Right ventricle myocardium inferior (tissue), 1 donor: ENCODE measurements around the gene CZIB. TPM values are rescaled to one million over a fixed set of nuclear protein-coding genes. Genes with fewer than 3 reads are reported as not detected.
A peak's percentile ranks its signal among the peaks of the same experiment; 100 is the strongest.

Experiments used
- ATAC-seq: fragments of 200-7000 bp; cut with Tn5 transposase; one replicate; pipeline ENCODE4 v1.9.1; 2020; ENCODE audit warnings: mild to moderate bottlenecking, moderate library complexity
- DNase-seq: peaks from one replicate; pipeline ENCODE4 v3.0.0; 2021; ENCODE audit errors: missing footprints
- intact Hi-C: fragments of 100-400 bp; cut with DNase I; formaldehyde crosslinking; loops from one replicate; pipeline ENCODE4 v1.11.0; 2022
- long read RNA-seq: library from polyadenylated mRNA; unstranded; transcript quantifications from one replicate; pipeline ENCODE4 v2.0.0, GENCODE V29; 2021
- total RNA-seq: library from RNA; stranded (reverse); fragmentation: NEBNext Ultra II Directional; extraction: Animal tissue kit (Norgen Biotek cat#: 25700); gene quantifications from one replicate; pipeline ENCODE4 v1.2.1, GENCODE V29; 2021
- donor health status: DM: no; HTN: yes; CAD: no; lungs with severe emphysema.

CZIB gene
- total RNA-seq: 60.7 TPM
- long read RNA-seq, transcript C1orf123-201 (8 exons, 1,085 nt): major isoform, 12 of 27 reads
- long read RNA-seq, partial matches to known transcripts: 4 of 27 reads
- long read RNA-seq, other reads (novel, unspliced or antisense): 8 of 27 reads

DNA sequence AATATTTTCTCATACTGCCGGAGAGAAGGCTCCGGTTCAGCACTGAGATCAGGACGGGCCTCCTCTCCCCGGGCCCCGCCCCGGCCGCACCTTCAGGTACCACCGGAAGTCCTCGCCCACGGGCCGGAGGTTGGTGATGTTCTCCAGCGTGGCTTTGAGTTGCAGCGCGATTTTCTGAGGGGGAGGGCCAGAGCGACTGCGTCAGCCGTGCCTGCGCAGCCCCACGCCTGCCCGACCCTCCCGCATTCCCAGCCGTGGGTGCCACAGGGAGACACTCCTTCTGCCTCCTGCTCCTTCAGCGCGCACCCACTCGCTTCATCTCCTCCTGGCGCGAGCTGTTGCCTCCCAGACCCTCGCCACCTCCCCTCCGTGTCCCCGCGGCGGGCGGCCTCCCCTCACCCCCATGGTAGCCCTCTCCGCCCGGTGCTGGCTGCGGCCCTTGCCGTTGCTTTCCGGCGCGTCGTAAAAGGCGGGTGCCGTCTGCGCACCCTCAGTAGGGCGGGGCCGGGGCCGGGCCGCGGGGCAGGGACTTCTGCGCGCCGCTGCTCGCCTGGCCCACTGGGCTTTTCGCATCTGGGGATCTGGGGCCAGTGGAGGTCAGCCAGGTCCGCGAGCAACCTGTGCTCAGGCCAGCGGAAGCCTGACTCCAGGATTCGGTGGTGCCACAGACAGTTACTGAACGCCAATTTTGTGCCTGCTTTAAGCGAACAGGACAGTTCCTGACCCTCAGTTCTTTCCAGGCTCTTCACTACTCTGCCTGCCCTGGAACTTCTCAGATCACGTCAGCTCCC, at the start of gene CZIB:
TSS of gene CZIB (minus strand) at position 464 of the 791 bp plus-strand sequence. CDS start at position 405, 59 bp downstream.
- ATAC-seq: peak; percentile 98
- intact Hi-C loops: loop anchor here (10.0 kb wide), 1 partner anchor 1166 kb away; the partner anchor contains the start of genes BTF3L4 and TXNDC12
- DNase-seq: peak; percentile 98

DNA sequence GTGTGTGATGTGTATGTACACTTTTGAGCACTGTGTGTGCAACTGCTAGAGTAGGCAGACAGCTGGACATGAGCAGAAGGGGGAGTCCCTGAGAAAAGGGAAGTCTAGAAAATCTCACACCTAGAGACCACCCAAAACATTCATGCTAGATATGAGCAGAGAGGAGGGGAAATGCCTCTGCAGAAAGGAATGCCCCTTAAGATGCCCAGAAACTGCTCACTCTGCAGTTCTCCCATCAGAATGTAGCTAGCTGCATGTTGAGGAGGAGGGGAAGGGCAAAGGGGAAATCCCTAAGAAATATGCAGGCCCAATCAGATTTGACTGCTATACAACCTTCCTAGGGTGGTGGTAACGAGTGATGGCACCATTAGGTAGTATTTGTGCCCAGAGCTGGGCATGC, 49.7 kb upstream of the CZIB start:
- ATAC-seq: no peak
- intact Hi-C loops: no loop called here
- no peak for DNase-seq

DNA sequence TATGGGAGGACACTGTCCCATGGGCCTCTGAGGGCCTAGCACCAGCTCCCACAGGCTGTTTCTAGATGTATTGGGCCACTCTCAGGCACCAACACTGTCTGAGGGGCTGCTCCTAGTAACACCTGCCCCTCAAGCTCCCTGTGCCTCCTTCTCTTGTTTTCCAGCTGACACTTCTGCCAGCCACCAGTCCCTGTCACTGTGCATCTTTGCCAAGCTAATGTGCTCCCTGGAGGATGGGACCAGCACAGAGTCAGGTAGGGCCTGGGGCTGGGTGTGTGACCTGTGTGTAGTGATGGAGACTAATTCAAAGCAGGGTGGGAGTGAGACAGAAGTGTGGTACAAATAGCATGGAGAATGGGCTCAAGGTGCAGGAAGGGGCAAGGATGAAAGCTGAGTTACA, 47.3 kb upstream of the CZIB start:
- intact Hi-C loops: no loop called here
- ATAC-seq (no peak), DNase-seq (no peak)

DNA sequence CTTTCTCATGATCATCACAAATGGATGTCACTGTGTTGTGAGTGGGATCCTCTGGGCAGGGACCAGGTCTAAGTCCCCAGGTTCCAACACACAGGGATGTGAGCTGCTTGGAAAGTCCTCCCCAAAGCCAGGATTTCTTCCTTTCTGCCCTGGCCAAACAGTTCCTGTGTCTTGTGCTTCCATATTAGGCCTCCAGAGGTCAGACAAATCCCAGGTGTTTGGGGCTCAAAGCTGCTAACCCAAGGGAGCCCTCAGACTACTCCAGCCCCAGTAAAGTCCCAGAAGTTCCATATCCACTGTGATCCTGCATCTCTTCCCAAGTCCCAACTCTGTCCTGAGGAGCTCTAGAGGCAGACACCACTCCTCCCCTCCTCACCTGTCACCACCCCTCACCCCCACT, 45.6 kb upstream of the CZIB start:
- intact Hi-C loops: no loop called here
- DNase-seq: no peak
- no peak for ATAC-seq

DNA sequence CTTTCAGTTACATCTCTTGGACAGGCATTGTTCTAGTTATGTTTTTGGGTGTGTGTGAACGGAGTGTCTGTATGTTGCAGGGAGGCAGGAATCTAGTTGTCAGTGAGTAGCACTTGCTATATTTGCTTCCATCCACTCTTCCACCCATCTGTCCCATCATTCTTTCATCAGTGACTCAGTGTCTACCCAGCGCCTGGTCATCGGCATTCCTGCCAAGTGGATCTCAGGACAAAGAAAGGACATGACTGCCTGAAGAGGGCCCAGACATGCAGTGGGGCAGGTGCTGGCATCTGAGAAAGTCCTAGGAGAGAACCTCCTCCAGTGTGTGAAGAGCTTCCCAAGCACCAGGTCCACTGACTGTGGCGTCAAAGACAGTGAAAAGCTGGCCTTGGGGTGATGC, 45.1 kb upstream of the CZIB start:
- DNase-seq (no peak), ATAC-seq (no peak)
- intact Hi-C loops: no loop called here

DNA sequence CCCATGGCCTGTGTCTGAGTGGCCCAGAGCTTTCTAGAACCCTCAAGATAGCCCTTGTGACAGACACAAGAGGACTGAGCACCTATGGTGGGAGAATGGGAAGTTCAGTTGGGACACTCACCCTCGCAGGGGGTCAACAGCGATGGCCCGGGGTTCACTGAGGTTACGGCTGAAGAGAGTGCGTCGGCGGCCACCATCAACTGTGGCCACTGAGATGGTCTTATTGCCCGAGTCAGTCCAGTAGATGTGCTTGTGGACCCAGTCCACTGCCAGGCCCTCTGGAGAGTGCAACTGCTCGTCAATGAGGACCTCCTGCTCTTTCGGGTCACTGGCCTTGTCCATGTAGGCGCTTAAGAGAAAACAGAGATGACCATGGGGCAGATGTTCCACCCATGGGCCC, 43.6 kb upstream of the CZIB start:
- DNase-seq: no peak
- intact Hi-C loops: no loop called here

DNA sequence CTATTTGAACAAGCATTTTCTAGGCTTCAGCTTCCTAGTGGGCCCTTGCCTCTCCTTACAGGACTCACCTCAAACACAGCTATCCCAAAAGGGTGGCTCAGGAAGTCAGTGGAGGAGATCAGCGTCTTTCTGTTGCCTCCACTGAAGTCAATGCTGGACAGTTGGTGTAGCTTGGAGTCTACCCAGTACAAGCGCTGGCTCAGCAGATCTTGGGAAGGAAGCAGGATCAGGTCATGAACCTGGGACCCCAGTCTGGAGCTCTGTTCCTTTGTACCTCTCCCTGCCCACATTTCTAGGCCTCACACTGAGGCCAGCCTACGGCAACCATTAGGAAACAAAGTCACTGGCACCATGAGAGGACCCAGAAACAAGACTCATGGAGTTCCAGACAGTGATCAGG, 41.6 kb upstream of the CZIB start:
- ATAC-seq (no peak), DNase-seq (no peak)
- intact Hi-C loops: no loop called here

More for the DNA sequence above, 43.6 kb upstream of the CZIB start:
- no peak for ATAC-seq

DNA sequence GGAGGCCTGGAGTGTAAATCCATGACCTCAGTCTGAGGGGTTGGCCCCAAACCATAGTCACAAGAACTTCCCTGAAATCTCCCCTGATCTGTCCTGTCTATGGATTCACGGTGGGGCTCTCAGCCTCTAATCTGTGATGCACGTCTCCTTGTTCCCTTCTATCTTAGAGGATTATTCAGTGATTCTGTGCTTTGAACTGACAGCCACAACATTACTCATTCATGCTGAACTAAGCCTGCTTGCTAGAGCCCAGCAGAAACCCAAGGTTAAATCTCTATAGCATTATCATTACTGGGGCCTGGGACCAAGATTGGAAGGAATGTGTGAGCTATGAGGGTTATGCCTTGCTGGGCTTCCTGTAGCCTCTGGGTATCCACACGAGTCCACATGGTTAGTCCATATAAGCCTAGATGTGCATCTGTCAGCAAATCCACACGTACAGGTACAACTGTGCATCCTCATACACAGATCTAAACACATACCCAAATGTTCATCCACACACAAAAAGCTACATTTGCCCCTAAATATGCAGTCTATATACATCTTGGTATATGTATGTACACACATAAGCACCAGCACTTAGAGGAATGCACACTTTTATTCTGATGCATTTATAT, 40.3 kb upstream of the CZIB start:
- intact Hi-C loops: no loop called here
- ATAC-seq: no peak
- no peak for DNase-seq

DNA sequence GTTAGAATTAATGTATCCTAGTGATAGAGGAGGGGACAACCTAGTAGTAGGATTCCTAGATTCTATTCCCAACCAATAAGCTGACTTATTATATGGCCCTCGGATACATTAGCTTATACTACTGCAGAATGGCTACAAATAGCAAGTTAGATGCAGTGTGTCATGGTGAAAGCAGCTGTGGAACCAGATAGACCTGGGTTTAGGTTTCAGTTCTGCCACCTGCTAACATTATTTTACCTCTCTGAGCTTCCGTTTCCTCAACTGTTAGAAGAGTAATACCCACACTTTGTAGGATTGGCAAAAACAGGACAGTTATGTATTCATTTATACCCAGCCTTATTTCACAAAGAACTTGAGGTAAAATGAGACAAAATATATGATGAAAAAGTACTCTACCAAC, 39.5 kb upstream of the CZIB start:
- DNase-seq: no peak
- intact Hi-C loops: no loop called here
- ATAC-seq: no peak

DNA sequence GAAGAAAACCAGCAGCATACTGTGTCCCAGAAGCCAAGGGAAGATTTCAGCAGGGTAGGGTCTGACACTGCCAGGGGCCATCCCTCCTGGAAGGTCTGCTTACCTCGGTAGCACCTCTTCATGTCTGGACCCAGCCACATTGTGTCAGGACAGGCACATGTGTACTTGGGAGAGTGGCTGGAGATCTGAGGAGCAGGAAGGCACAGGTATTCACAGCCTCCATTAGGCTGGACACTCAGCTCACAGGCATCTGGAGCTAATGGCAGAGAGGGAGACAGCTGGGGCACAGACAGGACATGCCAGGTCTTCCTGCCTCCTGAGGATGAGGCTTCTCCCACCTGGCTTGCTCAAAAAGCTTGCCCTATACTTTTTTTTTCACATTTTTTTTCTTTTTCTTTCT, 37.8 kb upstream of the CZIB start:
- no peak for ATAC-seq
- intact Hi-C loops: no loop called here
- no peak for DNase-seq

DNA sequence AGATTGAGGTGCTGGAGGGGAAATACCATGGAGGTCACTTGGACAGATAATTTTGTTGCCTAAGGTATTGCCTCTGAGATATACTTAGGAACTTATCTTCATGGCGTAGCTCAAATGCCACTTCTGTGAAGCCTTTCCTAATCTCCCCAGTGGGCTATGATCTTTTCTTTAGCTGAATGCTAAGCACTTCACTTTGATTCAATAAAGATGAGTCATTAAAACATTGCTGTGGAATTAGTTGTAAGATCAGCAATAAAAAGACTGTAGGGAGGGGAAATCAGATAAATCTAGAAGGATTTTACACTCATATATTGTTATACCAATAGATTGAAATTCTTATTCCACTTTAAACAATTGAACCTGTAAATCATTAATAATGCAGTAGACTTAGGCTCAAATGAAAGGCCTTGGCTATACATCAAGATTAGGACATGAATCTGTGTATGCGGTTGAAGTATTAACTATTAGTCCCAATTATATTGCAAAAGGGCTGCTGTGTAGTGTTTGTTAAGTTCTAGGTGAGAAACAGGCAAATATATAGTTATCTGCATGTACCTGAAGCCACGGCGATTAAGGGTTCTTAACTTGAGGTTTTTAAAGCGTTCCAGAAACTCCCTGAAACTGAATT, 37.1 kb upstream of the CZIB start:
- intact Hi-C loops: no loop called here
- ATAC-seq: no peak
- DNase-seq: no peak

DNA sequence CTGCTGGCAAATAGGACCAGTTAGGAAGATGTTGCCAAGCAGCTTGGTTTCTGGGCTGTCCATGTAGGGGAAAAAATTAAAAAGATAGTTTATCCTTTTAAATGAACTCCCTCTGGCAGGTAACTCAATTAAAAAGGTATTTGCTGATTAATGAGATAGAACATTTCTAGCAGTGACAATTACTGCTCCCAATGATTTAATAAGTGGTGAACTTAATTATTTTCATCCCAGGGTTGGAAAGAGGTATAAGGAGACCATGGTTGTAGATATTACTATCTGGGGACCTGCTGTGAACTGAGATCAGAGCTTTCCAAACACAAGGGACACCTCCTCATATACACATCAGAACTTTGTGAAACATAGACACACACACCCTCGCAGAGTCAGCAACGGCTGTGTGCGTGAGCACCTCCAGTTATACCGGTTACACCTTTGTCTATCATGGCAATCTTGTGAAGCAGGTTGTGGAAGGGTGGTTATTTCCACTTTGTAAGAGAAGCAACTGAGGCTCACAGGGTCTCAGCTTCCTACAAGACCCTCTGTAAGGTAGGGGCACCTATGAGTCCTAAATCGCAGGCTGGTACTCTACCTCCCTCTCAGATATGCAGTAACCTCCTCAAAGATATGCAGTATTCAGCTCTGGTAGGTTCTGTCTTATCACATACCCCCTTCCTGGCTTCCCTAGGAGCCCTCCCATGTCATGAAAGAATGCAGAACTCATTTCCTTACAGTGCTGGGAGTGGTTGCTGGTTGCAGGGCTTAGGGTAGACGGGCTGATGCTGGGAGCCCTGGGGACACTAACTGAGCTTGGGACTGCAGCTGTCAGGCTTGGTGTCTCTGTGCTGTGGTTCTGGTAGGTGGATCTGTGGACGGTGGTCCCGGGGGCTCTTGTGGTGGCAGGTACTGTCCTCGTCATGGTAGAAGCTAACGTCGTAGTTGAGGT, 36.3 kb upstream of the CZIB start:
- intact Hi-C loops: no loop called here
- DNase-seq (no peak), ATAC-seq (no peak)

DNA sequence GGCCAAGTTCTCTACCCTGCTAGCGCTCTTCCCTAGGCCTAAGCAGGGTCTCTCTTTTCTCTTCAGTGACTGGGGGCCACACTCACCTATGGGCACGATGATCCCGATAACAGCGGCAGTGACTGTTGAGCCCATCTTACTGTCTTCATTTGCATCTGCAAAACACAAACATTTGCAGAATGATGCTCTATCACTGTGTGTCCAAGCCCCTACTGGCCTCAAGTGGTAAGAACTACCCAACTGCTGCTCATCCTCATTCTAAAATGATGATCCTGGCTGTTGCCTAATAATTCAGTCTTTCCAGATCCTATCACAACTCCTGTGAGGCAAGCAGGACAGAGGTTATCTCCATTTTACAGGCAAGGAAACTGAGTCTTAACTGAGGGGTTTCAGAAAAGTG, 34.6 kb upstream of the CZIB start:
- intact Hi-C loops: no loop called here
- DNase-seq (no peak), ATAC-seq (no peak)

DNA sequence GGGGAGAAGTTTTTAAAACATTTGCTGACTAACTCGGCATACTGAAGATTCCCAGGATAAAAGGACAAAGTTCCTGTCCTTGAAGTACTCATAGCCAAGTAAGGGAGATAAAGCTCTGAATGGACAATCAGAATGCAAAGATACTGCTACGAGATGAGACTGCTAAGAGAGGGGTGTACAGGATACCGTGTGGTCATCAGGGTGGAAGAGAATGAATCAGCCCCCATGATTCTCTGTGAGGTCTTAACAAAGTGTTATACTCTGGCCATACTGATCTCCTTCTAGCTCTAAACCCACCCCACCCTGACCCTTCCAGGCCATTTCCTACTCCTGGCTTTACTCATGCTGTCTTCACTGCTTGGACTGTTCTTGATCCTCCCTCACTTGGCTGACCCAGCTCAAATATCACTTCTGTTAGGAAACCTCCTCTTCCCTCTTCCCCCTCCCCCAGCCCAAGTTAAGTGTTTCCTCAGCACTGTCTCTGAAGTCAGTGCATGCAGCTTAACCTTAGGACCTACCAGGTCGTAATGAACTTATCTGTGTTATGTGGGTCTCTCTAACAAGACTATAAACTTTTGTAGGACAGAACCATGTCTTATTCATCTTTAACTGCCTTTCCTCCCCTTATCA, 33.7 kb upstream of the CZIB start:
- intact Hi-C loops: no loop called here
- ATAC-seq (no peak), DNase-seq (no peak)

DNA sequence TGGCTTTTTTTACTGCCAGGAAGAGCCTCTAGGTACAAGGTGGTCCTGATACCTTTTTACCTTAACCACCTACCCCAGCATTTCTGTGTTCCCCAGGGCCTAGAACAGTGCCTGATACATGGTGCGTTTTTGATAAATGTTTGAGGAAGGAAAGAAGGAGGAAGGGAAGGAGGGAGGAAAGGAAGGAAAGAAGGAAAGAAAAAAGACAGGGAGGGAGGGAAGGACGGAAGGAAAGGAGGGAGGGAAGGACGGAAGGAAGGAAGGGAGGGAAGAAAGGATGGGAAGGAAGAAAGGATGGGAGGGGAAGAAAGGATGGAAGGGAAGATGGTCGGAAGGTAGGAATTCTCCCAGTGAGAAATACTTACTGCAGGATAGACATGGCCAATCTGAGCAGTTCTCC, 29.9 kb upstream of the CZIB start:
- intact Hi-C loops: no loop called here
- no peak for ATAC-seq
- no peak for DNase-seq

DNA sequence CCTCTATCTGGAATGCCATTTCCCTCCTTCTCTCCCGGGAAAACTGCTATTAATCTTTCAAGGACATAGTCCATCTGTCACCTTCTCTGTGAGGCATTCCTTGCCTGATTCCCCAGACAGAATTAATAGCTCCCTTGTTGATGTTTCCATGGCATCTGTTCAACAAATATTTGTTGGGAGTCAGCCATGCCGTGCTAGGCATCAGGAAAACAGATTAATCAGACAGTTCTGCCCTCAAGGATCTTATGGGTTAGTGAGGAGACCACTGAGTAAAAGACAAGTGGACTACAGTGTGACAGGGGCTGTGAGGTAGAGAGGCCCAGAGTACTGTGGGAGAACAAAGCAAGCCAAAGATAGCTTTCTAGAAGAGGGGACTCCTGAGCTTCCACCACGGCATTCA, 29.3 kb upstream of the CZIB start:
- intact Hi-C loops: no loop called here
- ATAC-seq: no peak
- DNase-seq: no peak

DNA sequence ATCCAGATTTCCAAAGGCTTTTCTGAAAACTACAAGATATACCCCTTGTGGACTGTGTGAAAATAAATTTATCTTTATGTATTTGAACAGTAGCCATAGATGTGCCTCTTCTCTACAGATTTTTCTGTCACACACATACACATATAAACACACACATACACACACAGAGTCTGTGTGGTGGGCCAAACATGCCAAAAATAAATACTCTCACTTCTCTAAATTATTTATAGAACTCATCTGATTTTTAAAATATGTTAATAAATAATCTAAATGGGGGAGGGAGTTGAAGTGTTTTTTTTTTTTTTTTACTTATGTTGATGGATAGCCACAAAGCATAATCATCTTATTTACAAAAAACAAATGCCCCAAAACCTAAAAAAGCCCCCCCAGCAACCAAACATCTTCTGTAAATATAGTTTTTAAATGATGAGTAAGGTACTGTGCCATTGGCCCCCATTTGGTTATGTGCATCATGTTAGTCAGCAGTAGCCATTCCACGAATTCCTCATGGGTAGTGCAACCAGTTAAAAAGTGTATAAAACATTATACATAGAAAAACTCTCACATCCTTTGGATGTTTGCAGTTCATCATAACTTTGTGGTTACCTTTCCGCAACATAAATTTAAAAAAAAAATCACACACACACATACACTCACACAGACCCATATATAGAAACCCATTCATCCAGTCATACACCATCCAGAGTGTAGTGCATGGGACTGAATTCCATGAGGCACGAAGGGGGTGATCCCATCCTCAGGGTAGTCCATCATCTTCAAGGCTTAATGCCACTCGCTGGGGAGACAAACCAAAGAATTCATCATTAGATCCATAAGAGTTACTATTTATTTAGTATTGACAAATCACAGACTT, 26.1 kb upstream of the CZIB start:
- DNase-seq (no peak), ATAC-seq (no peak)
- intact Hi-C loops: no loop called here

DNA sequence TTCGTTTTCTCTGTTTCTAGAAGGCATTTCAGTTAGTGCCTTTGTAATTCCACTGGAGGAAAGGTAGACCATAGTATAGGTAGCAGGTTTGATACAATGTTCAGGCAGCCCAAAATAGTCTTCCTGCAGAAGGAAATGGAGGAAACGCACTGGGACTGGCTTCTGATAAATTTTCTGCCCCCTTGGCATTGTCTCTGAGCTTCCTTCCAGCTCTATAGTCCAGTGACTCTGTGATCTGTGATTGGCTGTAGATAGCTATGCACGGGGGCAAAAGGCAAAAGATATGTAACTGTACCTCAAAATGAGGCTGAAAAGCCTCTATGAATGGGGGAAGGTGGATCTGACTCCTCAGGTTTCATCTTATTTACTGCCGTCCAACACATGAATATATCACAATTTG, 23.7 kb upstream of the CZIB start:
- intact Hi-C loops: no loop called here
- DNase-seq (no peak), ATAC-seq (no peak)
